Measurements from ENCODE around the gene TM9SF1. TPM values are rescaled to one million over a fixed set of nuclear protein-coding genes. Genes with fewer than 3 reads are reported as not detected.

Gene TM9SF1, protein sequence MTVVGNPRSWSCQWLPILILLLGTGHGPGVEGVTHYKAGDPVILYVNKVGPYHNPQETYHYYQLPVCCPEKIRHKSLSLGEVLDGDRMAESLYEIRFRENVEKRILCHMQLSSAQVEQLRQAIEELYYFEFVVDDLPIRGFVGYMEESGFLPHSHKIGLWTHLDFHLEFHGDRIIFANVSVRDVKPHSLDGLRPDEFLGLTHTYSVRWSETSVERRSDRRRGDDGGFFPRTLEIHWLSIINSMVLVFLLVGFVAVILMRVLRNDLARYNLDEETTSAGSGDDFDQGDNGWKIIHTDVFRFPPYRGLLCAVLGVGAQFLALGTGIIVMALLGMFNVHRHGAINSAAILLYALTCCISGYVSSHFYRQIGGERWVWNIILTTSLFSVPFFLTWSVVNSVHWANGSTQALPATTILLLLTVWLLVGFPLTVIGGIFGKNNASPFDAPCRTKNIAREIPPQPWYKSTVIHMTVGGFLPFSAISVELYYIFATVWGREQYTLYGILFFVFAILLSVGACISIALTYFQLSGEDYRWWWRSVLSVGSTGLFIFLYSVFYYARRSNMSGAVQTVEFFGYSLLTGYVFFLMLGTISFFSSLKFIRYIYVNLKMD
- total RNA-seq, result 73.8 and 74.5 TPM in 2 replicates

DNA sequence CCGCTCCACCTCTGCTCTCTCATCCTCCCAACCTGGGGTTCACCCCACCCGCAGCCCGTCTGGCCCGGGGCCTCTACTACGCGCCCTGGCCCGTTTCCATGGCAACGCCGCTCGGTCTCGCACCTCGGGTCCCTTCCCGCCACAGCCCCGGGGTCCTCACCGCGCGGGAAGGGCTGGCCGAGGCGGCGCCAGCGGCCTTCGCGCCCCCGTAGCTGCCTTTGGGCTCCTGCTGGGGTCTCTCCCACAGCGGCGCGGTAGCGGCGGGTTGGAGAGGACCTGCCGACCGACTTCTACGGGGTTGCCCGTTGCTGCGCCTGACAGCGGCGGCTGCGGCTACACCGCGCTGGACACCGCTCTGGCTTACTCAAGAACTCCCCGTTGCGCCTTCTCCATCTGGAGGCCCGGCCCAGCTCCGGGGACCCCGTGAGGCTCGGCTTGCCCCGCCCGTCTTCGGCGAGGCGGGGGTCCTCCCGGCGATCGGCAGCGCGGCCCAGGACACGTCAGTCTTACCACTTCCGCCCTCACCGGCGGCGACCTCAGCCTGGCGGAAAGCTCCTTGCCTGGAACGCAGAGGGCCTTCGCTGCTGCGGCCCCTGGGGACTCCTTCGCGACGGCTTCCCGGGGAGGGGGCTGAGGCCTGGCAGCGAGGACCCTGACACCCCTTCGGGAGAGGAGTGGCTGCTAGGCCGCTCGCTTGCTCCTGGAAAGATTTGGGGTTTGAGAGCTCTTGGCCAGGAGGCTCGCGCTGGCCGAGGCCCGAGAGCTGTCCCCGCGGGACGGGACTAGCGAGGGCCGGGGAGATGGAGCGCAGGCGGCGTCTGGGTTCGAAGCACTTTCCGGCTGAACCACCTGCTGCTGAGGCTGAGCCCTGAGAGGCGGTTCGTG lies at the start of gene TM9SF1:
TM9SF1 (minus strand) TSS at position 256 of the 885 bp plus-strand sequence. CDS start 422 bp downstream, outside the sequence.

DNA sequence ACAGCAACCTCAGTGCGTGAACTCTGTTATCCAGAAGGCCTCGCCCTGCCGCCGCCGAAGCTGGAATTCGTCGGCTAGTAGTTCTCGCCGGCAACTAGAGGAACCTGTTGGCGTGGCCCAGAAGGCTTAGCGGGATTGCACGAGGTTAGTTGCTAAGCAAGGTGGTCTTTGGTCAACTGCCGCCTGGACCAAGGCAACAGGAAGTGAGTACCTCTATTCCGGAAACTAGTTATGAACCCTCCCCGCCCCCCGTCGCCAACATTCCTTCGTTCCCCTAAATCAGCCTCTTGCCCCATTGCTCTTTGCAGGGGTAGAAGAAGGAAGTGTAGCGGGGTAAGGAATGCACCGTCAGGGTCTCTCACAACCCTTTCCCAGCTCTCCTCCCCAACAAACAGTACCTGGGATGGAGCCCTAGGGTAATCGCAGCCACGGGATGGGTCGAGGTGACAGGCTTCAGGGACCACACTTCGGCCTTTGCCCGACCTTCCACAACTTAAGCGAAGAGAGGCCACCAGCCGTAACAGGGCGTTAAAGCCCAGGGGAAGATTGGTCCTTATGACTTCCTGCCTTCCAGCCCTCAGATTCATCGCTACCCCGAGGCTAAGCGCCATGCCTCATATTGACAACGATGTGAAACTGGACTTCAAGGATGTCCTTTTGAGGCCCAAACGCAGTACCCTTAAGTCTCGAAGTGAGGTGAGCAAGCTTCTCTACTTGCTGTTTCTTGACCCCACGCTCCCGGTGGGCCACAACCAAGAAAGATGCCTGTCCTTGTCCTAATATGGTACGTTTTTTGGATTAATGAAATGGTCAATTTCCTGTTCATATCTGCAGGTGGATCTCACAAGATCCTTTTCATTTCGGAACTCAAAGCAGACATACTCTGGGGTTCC lies 37.6 kb upstream of the TM9SF1 start, which contains the start of gene GMPR2:
GMPR2 (plus strand) TSS at position 285 of the 893 bp plus-strand sequence; CDS start at position 610, 325 bp downstream.

DNA sequence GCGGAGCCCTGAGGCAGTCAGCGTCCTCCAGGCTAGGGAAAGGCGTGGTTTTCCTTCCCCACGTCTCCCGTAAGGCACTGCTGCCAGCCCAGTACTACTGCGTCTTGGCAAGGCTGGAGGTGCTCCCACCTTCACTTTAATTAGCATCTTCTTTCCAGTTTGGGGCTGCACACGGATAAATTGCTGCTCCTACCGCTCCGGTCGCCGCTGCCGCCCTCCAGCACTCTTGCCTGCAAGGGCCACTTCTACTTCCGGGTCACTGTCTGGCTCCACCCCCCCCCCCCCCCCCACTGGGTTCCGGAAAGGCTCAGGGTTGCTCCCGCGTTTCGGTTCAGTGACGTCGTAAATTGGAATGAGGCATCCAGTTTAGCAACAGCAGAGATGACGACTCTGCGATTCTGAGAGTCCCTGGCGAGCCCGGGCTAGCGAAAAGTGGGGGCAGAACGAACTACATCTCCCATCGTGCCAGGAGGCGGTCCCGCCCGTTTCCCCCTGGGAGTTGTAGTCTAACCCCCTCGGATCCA lies 36.9 kb upstream of the TM9SF1 start, which contains the start of gene NEDD8:
NEDD8 (minus strand) TSS at position 247 of the 524 bp plus-strand sequence; CDS start at position 147, 100 bp downstream.

DNA sequence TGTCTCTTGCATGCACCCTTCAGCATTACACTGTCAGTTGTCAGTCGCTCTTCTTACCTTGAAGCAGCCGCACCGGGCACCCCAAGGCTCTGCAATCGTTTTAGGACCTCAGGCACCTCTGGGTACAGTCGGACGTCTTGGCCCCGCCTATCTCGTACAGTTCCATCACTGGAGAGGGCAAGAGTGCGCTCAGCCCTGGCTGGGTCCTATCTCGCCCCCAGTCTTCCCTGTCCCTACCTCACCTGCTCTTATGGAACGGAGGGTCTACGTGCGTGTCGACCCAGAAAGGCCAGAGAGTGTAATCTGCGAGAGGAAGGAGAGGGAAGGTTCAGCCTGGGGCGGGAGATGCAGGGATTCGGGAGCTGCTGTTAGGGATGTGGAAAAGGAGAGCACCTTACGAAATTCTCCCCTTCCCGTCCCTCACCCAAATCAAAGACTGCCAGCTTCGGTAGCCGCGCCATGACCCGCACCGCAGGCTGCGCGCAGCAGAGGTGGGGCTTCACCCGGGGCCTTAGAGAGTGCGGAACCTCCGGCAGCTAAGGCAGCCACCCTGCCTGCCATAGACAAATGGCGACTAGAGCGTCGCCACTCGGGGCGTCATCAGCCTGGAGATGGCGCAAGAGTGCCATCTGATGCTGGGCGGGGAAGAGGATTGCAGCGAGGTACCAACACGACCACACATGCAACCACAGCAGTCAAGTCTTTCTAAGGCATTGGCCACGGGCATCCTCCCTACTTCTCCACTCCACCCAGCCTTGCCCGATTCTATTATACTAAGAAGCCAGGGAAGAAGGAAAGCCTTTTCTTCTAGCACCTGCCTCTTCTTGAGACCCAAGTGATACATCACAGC lies 20.5 kb upstream of the TM9SF1 start, which contains the start of gene MDP1:
MDP1 (minus strand) TSS at position 572 of the 850 bp plus-strand sequence; CDS start at position 461, 111 bp downstream.

DNA sequence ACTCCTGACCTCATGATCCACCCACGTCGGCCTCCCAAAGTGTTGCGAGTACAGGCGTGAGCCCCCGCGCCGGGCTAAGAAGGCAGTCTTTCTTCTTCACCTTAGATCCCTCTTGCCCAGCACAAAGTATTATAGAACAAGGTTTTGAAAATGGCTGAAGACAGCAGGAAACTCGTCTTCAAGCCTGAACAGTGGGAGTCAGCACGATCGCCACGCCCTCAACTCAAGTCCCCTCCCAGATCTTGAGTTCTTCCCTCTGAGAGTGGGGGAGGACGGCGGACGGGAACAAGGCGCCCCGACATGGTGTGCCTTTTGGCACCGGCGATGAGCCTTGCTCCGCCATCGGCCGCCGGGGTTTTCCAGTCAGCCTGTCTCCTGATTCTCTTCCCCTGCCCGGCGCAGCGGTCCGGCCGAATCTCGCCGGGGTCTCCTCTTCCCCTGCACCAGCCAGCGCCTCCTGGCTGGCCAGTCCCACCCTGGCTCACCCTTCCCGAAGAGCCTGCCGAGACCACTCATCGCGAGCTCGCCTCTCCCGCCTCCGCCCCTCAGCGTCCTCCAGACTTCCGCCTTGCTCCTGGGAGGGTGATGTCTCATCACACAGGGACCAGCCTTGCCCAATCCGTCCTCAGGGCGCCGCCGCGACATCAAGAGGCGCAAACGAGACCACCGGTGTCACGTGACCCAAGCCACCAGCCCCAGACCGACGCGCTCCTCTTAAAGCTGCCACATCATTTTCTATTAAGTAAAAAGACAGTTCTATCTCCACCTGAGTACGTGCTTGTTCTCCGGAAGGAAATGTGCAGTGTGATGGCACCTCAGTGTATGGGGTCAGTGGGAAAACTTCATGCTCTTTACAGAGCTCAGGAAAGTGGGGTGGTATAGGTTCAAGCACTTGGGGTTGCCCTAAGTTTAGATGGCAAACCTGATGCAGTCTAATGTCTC lies 18.0 kb upstream of the TM9SF1 start, which contains the start of gene CHMP4A:
CHMP4A (minus strand) TSS at position 565 of the 942 bp plus-strand sequence; CDS start at position 516, 49 bp downstream.

DNA sequence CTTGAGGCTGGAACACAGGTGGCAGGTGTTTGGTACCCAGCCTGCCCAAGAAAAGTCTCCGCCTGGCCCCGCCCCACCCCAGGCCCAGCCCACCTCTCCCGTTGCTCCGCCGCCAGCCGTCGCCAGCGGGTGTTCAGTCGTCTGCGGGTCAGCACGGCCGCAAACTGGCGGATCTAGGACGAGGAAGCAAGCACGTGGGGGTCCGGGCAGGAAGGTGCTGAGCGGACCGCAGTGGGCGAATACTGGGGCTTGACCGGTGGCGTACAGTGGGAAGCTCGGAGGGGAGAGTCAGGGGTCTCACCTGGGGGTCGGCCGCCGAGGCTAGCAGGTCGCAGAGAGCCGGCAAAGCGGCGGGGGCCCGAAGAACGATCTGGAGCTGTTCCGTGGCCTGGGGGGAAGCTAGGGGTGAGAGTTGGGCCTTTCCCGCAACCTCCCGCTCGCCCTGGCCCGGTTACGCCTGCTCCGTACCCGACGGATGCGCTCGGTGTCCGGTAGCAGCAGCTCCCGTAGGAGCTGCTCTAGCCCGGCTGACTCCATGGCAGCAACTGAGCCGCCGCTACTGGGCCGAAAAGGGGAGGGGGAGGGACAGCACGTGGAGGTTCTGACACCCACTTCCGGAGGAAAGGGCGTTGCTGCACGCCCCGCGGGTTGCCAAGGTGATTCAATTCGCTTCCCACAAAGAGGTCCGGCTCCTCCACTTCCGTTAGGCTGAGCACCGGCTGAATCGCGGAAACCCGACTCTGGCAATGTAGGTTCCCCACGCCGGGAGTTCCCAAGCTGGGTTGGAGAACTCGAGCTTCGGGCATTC lies 6.8 kb downstream of the TM9SF1 start, which contains the start of gene IPO4:
IPO4 (minus strand) TSS at position 566 of the 808 bp plus-strand sequence; CDS start at position 537, 29 bp downstream.

DNA sequence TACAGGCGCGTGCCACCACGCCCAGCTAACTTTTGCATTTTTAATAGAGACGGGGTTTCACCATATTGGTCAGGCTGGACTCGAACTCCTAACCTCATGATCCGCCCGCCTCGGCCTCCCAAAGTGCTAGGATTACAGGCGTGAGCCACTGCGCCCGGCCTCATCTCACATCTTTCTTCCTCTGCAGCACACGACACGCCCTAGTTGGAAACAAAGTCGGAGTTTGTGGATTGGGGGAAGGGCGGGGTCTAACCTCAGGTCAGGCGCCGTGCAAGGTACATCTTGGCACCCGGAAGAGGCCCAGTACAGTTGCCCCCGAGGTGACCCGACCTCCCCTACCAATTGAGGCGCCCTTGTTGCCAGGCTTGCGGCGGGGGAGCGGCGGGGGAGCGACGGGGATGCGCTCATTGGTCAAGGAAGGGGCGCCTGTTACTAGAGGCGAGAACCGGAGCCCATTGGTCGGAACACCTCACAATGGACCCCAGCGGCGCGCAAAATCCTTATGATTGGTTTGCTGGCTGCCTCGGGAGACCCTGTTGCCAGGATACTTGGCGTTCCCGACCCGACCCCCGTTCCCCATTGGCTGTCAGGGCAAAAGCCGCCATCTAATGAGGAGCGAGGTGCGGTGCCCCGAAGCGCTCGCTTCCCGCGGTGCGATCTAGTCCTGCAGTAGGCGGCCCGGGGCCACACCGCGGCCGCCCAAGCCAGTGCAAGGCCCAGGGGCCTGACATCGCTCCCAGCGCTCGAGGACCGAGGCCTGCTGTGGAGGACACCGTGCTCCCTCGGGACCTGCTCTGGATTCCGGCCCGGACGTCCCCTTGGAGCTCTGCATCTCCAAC lies 23.6 kb downstream of the TM9SF1 start, which contains the start of gene REC8:
REC8 (plus strand) TSS at position 659 of the 839 bp plus-strand sequence. CDS start 473 bp downstream, outside the sequence.

DNA sequence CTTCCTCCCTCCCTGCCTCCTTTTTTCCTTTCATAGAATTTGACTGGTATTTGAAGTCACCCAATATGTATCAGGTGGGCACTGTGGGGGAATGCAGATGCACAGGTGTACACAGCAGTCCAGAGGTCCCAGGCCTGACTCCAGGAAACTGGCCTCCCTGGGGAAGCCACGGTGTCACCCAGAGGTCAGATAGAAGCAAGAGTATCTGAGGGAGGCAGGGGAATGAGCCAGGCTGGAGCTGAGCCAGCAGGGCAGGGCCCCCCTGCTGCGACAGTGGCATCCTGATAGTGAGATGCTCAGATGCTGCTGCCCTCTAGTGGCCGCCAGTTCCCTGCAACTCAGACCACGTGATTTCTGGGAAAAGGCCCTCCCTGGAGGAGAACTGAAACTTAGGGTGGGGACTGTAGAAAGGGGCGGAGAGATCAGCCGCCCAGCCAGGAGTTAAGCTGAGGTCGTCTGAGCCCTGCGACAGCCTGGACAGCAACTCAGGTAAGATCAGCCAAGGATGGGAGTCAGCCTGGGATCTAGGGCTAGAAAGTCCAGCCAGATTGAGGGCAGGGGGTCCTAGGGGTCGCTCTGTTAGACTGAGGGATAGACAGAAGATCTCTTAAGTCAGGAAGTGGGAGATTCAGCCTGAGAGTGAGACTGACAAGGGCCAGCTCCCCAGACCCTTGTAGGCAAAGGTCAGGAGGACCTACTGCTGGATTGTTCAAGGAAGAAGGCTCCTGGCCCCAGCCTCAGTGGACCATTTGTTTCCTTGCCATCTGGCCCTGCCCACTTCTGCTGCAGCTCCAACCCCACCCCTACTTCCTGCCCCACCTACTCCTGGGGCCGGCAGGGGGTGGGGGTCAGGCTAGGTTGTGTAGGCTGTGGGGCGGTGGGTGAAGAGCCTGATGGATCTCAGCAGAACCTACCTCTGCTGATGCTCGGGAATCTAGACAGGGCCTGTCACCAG lies 34.1 kb downstream of the TM9SF1 start, which contains the start of gene IRF9:
IRF9 (plus strand) TSS at position 416 of the 955 bp plus-strand sequence. CDS start 880 bp downstream, outside the sequence.

DNA sequence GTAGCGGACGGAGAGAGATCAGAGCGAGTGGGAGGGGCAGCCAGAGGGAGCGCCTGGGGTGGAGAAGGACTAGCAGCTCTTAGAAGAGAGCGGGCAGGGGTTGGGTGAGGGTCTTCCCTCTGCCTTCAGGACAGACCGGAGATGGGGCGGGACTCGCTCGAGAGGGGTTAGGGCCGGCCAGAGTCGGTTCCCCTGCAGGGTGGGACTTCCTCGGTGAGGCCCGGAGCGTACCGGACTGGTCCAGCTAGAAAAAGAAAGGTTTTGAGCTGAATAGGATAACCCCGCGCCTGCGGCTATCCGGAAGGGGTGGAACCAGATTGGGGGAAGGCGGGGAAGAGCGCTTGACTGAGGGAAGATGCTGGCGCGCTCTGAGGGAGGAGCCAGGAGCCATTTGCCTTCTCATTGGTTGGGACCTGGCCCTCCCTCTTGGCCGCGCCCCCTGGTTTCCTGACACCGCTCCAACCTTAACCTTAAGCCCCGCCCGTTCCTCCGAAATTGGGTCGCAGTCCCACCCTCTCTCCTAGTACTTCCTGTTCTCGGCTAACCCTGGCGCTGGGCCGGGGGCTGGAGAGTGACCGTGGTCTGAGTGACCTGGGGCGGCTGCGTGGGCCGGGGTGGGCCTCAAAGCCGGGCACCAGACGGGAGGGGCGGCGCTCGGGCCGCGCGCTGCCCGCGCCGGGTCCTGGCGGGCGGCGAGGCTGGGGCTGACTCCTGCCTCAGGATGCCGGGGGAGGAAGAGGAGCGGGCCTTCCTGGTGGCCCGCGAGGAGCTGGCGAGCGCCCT lies 48.1 kb downstream of the TM9SF1 start, which contains the start of gene RNF31:
RNF31 (plus strand) TSS at position 521 of the 783 bp plus-strand sequence; CDS start at position 722, 201 bp downstream.

DNA sequence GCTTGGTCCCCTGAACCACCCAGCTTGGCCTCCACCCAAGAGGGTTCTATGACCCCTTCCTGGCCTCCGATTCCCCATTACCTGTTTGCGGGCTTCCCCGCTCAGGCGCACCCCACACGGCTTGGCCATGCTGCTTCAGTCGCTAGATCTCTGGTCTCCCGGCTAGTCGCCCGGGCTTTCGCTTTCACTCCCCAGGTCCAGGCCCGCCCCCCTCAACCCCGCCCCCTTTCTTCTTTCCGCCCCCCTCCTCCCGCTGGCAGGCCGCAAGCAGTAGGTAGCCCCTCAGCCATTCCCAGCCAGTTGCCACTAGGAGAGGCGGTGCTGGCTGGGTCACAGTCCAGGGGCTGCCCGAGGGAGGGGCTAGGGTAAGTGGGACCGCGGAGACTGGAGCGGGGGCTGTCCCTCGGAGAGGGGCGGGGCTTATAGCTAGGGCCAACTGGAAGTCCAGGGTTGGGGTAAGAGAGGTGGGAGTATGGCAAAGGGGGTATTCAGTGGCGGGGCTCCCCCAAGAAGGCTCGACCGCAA lies 48.7 kb downstream of the TM9SF1 start, which contains the start of gene PSME2:
PSME2 (minus strand) TSS at position 158 of the 525 bp plus-strand sequence; CDS start at position 129, 29 bp downstream.

DNA sequence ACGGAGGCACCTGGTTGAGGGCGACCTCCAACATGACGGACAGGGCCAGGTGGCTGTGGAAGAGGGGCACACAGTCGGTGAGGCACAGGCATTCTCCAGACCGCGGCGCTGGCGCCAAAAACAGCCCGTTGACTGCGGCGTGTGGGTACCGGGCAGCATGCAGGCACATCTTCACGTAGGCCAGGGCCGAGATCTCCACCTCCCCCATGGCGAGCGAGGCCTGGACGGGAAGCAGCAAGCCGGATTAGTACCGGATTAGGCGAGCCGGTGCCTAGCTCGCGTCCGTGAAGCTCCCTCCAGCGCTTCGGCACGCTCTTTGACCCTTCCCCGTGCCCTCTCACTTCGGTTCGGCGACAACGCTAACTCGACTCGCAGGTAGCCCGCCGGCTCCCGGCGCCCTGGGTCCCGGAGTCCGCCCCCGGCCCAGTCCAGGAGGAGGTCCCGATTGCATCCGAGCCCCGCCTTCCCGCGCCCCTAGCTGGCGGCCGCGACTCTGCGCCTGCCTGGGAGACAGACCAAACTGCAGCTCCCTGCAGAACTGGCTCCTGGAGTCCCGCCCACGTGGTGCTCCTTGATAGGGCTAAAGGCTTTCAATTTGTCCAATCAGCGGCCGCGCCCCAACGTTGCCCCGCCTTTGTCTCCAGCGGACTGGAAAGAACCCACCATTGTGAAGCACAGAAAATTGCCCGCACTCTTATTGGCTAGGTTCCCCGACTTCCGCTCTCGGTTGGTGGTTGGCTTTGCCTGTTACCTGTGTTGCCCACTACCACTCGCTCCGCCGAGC lies 54.0 kb downstream of the TM9SF1 start, which contains the start of gene EMC9:
EMC9 (minus strand) TSS at position 495 of the 784 bp plus-strand sequence; CDS start at position 208, 287 bp downstream.

